ENCODE measurements around the gene TAPT1.

The TAPT1 gene

GRCh38 chr4:16253127-16253960 lies 27.1 kb upstream of the TAPT1 start:
- TF ChIP-seq, protein P1, sequence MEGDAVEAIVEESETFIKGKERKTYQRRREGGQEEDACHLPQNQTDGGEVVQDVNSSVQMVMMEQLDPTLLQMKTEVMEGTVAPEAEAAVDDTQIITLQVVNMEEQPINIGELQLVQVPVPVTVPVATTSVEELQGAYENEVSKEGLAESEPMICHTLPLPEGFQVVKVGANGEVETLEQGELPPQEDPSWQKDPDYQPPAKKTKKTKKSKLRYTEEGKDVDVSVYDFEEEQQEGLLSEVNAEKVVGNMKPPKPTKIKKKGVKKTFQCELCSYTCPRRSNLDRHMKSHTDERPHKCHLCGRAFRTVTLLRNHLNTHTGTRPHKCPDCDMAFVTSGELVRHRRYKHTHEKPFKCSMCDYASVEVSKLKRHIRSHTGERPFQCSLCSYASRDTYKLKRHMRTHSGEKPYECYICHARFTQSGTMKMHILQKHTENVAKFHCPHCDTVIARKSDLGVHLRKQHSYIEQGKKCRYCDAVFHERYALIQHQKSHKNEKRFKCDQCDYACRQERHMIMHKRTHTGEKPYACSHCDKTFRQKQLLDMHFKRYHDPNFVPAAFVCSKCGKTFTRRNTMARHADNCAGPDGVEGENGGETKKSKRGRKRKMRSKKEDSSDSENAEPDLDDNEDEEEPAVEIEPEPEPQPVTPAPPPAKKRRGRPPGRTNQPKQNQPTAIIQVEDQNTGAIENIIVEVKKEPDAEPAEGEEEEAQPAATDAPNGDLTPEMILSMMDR (IDR thresholded peaks at IDR 0.05; ENCODE audit: low read depth, low read length, missing control alignments) = no peak
- DNase-seq = peak; percentile 60
- Histone ChIP-seq H3K36me3 (replicated peaks) (no peaks in the 10 kb centered on the region), H3K27me3 (replicated peaks) (no peaks in the 10 kb centered on the region), H3K4me3 (ENCODE audit: low read depth, low read length) (no peak overlapping the region), H3K27ac (no peak overlapping the region)
- in situ Hi-C loops (cut with HindIII; ENCODE audit: low pct_ligation_motif_present, low sequenced_read_pairs) = no loop called here

GRCh38 chr4:16250661-16251365 lies 24.5 kb upstream of the TAPT1 start:
- DNase-seq = peak; percentile 47
- TF ChIP-seq, protein P1 (IDR thresholded peaks at IDR 0.05; ENCODE audit: low read depth, low read length, missing control alignments) = no peak
- H3K36me3 ChIP-seq (replicated peaks) = no peaks in the 10 kb centered on the region
- no peak overlapping the region for H3K27ac ChIP-seq
- in situ Hi-C loops (cut with HindIII; ENCODE audit: low pct_ligation_motif_present, low sequenced_read_pairs) = no loop called here
- no peaks in the 10 kb centered on the region for H3K27me3 ChIP-seq (replicated peaks)
- H3K4me3 ChIP-seq (ENCODE audit: low read depth, low read length) = no peak overlapping the region

DNA sequence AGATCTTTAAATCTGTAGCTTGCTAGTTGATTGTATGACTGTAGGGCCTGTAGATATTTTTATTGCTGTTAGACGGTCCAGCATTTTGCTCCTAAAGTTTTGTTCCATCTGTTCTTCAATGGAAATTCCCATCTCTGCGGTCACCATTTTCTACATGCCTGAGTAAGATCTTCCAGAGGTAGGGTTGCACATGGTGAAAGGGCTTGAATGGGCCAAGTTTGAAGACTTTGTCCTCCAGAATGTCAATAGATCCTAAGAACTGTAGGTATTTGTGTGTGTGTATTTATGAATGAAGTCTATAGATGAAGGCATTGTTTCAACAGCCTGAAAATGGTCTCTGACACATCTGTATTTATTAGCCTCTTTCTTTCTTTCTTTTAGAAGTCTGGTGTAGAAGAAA lies 22.3 kb upstream of the TAPT1 start:
- TF ChIP-seq, protein P1 (IDR thresholded peaks at IDR 0.05; ENCODE audit: low read depth, low read length, missing control alignments) = no peak
- Histone ChIP-seq H3K27ac (no peak overlapping the region), H3K36me3 (replicated peaks) (no peaks in the 10 kb centered on the region), H3K4me3 (ENCODE audit: low read depth, low read length) (no peak overlapping the region), H3K27me3 (replicated peaks) (no peaks in the 10 kb centered on the region)
- no peak for DNase-seq
- in situ Hi-C loops (cut with HindIII; ENCODE audit: low pct_ligation_motif_present, low sequenced_read_pairs) = no loop called here

GRCh38 chr4:16245241-16245640 lies 19.0 kb upstream of the TAPT1 start:
- H3K36me3 ChIP-seq (replicated peaks) = no peaks in the 10 kb centered on the region
- H3K27ac ChIP-seq = no peak overlapping the region
- no peak overlapping the region for H3K4me3 ChIP-seq (ENCODE audit: low read depth, low read length)
- no peaks in the 10 kb centered on the region for H3K27me3 ChIP-seq (replicated peaks)
- in situ Hi-C loops (cut with HindIII; ENCODE audit: low pct_ligation_motif_present, low sequenced_read_pairs) = no loop called here
- TF ChIP-seq, protein P1 (IDR thresholded peaks at IDR 0.05; ENCODE audit: low read depth, low read length, missing control alignments) = no peak
- DNase-seq = no peak

DNA sequence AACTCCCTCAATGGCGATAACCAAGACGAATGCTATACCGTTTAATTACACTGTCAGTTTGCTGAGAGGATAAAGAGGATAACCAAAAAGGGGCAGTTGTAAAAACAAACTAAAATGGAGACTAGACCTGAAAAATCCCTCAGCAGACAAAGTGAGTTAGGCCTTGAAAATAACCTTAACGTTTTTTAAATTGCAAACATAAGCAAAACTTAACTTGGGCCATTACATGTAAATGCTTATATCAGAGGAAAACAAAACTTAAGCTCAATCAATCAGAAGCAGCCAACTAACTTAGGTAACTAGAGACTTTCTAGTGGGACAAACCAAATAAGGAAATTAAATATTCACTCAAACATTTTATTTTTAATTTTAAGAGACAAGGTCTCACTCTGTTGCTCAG lies 17.0 kb upstream of the TAPT1 start:
- no peaks in the 10 kb centered on the region for H3K36me3 ChIP-seq (replicated peaks)
- no peak overlapping the region for H3K27ac ChIP-seq

More for the DNA sequence above, 17.0 kb upstream of the TAPT1 start:
- Histone ChIP-seq H3K4me3 (ENCODE audit: low read depth, low read length) (no peak overlapping the region), H3K27me3 (replicated peaks) (no peaks in the 10 kb centered on the region)
- TF ChIP-seq, protein P1 (IDR thresholded peaks at IDR 0.05; ENCODE audit: low read depth, low read length, missing control alignments) = no peak
- in situ Hi-C loops (cut with HindIII; ENCODE audit: low pct_ligation_motif_present, low sequenced_read_pairs) = no loop called here
- no peak for DNase-seq
